Measurements from ENCODE around the gene RAET1E.
A peak's percentile ranks its signal among the peaks of the same experiment; 100 is the strongest.
"Not testable (repeated sequence)": the region's sequence is repeated elsewhere in the genome, so short reads cannot be mapped to it uniquely, and the experiment has no call there.

RAET1E gene

DNA sequence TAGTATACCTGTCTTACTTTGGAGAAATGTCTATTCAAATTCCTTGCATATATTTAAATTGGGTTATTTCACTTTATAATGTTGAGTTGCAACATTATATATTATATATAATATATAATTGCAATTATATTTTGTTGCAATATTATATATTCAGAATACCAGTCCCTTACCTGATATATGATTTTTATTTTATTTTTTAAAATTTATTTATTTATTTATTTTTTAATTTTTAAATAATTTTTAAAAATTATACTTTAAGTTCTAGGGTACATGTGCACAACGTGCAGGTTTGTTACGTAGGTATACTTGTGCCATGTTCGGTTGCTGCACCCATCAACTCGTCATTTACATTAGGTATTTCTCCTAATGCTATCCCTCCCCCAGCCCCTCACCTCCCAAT lies 29.1 kb upstream of the RAET1E start:
- DNase-seq (ENCODE audit: low spot score) = not testable (repeated sequence)

DNA sequence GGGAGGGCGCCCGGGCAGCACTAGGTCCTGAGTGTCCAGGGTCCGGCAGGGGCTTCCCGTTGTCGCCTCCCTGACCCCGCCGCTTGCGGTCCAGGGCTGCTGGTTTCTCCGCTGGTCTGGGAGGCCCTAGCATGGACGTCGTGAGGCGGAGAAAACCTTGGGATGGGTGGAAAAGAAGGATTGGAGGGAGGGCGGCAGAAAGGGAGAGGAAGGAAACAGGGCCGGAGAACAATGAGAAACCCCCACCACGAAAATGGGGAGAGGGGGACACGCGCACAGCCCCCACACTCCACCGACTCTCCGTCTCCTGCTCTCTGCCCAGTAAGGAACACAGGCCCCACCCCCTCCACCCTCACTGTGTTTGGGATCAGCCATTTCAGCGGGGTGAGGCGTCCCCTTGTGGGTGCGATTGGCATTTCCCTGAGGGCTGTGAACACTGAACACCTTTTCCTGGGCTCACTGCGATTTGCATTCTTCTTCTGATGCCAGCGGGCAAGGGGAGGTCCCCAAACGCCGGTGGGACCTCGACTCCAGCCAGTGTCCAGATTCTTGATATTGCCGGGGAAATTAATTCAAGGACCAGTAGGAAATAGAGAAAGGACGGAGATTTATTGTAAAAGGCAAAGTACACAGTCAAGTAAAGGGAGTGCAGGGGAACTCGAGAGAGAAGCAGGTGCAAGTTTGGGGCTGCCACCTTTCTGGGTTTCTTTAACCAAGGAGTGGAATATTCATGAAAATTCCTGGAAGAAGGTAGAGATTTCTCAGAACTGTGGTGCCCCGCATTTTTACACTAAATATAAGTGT lies 28.3 kb upstream of the RAET1E start:
- peak; percentile 79 for DNase-seq (ENCODE audit: low spot score)

DNA sequence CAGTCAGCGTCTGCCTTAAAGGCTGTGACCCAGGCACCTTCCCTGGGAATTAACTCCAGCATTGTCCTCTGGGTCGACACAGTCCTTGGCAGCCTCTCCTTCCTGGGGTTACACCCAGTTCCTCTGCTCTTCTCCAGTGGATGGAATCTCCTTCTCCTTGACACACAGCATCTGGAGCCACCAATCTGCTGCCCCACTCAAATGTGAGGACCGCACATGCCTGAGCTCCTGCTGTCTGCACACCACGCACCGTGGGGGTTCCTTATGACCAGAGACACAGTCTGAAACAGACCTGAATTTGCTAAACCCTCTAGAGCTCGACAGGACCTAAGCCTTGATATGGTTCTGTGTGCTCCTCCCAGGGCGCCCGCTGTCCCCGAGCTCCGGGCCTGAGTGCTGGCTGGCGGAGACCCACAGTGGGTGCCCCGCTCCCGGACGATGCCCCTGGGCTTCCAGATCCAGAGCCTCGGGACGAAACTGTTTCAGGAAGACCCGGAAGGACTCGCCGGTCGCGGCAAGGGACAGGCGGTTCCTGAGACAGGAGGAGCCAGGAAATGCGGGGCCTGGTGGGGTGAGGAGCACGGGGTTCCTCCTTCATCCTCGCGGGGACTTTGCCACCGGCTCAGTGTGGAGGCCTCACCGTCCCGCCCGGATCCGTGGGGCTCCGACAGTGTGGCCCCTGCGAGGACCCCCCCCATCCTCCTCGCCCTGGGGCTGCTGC lies 27.5 kb upstream of the RAET1E start:
- DNase-seq (ENCODE audit: low spot score) = no peak

DNA sequence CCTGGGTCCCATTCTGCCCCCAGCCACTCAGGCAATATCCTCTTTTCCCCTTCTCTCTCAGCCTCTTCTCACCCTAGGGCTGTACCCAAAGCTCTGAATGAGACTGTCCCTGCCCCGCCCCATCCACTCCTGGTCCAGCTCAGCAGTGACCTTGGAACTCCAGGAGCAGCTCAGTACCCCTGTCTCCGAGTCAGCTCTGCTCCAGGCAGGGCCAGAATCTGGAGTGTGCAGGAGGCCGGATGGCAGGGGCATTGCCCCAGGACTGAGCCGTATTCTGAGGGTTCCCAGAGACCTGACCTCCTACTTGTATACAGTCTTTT lies 27.0 kb upstream of the RAET1E start:
- DNase-seq (ENCODE audit: low spot score) = no peak

DNA sequence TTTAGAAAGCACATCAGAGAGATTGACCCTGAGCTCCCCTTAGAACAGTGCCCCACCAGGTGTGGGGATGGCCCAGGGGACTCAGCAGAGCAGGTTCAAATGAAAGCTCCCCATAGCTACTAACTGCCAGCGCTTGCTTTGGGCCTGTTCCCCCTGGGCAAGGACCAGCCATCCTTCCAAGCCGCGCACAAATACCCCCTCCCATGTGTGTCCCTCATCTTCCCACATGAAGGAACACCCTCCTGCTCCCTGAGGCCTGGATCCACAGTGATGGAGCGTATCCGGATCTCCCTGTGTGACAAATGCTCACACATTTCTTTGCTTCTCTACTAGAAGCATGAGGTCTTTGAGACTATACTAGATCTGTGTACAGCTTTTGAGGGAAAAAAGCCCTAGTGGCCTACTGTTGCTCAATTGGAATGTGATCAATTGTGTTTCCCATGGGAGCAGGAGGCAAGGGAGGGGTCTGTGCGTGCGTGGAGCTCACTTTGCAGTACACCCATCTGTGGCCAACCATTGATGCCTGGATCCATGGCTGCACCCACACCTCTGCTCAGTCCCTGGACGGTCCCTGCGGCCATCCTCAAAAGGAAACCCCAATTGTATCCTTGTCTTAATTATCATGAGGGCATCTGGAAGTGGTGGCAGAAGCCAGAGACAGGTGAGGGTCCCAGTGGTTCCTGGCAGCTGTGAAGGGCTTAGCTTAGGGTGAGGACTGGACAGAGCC lies 26.5 kb upstream of the RAET1E start:
- no peak for DNase-seq (ENCODE audit: low spot score)

DNA sequence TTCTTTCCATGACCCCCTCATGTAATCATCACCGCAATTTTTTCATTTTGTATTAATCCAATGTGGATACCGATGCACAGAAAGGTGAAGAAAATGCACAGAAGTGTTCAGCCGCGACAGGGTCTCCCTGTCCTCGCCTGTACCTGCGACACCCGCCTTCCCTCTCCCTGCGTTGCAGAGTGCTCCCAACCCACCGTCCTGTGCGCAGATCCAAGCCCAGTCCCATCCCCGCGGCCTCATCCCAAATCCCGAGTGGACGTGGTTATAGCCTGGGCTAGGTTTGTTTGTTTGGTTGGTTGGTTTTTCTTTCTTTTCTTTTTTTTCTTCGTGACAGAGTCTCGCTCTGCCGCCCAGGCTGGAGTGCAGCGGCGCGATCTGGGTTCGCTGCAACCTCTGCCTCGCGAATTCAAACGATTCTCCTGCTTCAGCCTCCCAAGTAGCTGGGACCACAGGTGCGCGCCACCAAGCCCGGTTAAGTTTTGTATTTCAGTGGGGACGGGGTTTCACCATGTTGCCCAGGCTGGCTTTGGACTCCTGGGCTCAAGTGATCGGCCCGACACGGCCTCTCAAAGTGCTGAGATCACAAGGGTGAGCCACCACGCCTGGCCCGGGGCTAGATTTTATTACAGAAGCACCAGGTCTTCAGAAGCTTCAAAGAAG lies 25.5 kb upstream of the RAET1E start:
- DNase-seq (ENCODE audit: low spot score) = no peak

DNA sequence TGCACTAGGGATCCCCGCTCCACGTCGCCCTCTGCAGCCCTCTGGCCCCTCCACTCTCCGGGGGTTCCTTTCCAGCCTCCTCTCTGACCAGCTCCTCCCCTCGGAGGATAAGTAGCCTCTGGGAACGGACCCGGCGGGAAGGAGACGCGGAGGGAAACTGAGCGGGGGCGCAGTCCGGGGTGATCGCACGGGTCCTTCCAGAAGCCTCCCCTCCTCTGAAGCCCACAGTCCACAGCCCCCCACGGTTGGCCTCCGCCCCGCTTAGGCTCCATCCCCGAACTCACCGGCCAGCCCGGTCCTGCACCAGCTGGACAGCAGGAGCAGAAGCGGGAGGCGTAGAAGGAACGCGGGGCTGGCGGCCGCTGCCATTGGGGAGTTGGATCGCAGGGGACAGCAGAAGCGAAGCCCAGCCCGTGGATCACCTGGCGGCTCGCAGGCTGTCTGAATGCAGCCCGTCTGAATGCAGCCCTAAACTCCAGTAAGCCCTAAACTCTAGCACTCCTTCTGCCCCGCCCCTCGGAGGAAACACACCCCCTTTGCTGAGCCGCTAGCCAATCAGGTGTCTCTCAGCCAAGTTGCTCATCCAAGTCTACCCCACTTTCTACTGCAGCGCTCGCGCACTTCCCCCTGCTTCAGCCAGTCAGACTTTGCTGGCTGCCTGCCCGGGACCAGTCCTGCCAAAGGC lies 24.9 kb upstream of the RAET1E start, which contains the start of gene RAET1G:
RAET1G (minus strand) TSS at position 480 of the 685 bp plus-strand sequence; CDS start at position 369, 111 bp downstream.
- DNase-seq (ENCODE audit: low spot score) = peak; percentile 69

DNA sequence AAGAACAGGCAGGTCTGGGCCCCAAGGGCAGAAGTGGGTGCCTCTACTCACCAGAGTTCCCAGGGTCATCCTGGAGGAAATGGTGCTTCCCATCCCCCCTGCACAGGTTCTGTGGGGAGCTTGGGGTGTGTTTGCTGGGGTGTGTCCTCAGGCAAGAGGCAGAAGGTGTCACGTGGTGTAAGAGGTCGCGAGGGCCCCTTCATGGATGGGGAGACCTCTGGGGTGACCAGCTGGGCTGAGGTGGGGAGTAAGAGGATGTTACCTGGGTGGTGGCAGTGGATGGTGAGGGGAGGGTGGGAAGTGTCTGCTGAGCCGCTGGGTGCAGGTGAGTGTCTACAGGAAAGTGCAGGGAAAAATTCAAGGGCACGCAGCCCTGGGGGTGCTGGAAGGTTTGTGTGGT lies 24.2 kb upstream of the RAET1E start:
- DNase-seq (ENCODE audit: low spot score) = not testable (repeated sequence)

DNA sequence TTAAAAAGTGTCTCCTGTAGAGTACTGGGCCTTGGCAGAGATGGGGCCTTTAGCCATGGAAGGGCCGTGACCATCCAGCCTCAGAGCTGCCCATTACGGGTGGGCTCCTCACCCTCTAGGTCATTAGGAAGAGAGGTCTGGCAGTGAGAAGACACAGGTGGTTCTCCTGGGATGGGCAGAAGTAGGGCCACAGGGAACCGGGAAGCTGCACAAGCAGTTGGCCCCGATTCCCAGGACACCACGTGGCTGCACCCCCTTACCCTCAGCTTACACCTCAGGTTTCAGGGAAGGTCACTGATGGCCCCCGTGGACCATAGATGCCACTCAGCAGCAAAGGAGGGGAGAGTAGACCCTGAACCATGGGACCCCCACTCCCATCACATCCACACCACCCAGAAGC lies 23.4 kb upstream of the RAET1E start:
- no peak for DNase-seq (ENCODE audit: low spot score)

DNA sequence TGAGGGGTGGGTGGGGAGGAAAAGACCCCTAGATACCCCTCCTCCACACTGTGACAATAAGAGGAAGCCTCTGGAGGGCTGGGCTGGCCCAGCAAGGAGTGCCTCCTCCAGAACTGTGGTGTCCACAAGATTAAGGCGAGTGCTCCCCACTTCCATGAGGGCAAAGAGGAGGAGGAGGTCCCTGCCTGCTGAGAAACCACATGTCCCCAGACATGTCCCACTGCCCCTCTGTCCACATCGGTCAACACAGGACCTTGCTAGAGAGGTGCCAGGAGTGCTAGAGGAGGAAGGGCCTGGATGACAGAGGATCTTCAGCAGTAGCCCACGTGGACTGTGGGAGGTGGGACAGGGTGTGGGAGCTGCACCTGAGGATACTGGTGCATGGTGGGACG lies 21.9 kb upstream of the RAET1E start:
- DNase-seq (ENCODE audit: low spot score) = no peak

DNA sequence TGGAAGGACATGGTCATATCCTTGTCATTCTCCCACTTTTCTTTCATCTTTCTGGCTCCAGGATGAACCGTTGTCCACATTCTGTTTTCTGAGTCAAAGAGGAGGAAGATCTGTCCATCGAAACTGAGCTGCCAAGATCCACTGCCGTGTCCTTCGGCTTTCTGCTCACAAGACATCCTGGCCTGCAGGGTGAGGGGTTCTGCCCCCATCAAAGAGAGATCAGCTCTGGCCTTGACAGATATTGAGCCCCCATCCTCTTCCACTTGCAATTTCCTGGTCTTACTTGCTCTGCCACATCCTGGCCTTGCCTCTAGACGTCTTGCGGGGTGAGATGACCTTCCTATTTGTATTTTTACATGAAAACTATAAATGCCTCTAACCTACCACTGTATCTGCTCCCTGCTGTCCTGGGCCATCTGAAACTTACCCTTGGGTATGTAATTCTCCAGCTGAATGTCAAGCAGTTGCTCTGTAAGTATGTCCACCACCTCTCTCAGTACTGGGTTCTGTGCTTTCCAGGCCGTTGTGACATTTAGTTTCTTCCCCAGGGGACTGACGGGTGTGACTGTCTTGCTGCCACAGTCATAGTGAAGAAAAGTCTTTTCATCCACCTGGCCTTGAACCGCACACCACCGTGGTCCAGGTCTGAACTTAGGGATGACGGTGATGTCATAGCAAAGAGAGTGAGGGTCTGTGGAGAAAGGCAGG lies 21.4 kb upstream of the RAET1E start:
- not testable (repeated sequence) for DNase-seq (ENCODE audit: low spot score)

DNA sequence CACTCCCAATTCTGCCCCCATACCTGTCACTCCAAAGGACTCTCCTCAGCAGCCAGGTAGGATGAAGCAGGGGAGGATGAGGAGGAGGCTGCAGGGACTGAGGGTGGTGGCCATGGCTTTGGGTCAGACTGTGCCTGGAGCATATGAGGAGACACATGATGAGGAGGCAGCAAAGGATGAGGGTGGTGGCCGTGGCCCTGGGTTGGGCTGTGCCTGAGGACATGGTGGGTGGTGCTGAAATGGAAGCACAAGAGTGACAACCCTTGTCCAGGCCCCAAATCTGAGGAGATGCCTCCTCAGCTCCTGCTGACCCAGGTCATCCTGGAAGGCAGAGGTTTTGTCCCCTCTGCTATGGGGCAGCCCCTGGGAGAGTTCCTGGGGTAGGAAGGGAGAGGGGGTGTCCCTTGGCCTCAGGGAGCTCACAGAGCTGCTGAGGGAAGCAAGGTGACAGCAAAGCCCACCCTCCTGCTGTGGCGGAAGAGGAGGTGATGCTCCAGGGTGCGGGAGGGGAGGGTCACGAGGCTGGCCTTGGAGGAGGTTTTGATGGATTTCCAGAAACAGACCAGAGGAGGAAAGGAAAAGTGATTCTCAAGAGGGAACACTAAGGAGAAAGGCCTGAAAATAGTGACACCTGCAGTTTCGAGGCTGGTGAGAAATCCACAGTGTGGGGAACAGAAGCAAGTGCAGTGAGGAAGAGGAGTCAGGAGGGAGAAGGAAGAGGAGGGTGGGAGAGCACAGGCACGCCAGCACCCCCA lies 20.4 kb upstream of the RAET1E start:
- DNase-seq (ENCODE audit: low spot score) = no peak

DNA sequence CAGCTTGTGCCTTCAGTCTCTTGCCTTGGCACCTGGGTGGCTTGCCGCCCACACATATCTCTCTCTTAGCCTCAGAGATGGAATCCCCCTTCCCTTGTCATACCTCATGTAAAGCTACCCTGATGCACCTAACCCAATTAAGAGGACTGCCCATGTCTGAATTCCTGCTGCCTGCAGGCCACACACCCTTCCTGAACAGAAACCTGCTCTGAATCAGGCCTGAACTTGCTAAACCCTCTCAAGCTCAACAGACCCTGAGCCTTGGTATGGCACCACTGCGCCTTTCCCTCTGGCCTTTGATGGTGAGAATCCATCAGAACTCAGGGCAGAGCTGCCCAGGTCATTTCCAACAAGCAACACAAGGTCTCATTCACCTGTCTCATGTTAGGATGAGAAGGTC lies 19.8 kb upstream of the RAET1E start:
- DNase-seq (ENCODE audit: low spot score) = no peak

DNA sequence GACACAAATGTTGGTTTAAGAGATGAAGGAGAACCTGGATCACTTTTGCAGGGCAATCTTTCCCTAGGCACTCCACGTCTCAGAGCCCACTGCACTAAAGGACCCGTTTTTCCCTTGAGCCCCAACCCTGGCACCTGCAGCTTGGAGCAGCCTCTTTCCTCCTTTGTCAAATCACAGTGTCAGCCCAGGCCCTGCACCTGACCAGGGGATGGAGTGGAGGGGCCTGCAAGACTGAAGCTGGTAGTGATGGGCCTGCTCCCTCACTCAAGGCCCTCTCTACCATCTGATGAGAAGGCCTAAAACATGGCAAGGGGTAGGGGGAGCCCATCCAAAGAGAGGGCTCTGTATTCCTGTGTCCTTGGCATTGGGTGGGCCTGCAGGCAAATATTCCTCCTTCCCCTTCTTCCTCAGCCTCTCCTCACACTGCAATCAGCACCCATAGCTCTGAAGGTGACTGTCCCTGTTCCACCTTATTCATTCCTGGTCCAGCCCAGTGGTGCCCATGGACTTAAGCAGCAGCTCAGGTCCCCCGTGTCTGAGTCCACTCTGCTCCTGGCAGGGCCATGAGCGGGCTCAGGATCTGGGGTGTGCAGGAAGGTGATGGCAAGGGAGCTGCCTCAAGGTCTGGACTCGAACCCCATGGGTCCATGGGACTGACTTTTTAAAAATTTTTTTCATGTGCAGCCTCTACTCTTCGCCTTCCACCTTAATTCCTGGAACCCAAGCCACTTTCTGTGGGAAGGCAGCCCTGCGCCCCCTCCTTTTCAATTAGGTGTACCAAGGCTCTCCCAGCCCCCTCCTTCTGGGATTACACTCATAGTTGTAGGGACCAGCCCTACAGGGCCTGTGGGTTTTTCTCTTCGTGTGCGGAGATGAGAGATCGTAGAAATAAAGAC lies 18.3 kb upstream of the RAET1E start:
- no peak for DNase-seq (ENCODE audit: low spot score)

DNA sequence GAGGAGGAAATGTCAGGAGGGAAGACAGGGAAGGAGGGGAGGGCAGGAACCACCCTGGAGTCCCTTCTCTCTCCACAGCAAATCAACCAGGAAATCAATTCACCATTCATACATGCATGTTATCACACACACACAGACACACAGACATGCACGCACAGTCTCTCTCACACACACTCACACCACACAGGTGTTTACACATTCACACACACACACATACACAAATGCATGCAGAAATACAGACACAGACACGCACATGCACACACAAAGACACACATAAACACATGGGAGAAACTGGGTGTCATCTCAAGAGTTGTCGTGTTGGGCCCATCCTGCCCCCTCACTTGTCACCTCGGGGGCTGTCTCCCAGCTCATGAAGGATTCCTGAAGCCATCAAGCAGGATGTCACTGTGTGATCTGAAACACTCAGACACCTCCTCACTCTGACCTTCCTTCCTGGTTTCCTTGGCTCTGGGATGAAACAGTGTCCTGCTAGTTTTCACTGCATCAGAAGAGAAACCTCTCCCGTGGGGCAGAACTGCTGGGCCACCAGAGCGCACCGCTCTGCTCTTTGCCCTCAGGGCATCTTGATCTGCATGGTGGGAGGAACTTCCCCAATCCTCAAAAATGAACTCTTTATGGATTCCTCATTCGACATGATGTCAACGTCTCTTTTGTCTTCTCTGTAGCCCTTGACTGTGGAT lies 15.8 kb upstream of the RAET1E start:
- no peak for DNase-seq (ENCODE audit: low spot score)

DNA sequence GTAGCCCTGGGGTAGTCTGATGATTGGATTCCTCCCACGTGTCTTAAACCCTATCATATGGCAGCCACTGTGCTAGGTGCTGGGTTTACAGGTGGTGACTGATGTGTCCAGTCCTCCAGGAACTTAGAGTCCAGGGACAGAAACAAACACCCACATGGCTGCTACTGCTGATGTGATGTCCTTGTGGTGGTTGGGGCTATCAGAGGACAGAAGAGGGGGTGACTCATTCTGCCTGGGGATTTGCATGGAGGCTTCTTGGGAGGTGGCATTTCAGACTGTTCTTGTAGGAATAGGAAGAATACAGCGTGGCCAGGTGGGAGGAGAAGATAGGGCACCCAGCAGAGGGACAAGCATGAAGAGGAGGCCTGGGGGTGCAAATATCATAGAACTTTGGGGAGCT lies 15.2 kb upstream of the RAET1E start:
- no peak for DNase-seq (ENCODE audit: low spot score)

DNA sequence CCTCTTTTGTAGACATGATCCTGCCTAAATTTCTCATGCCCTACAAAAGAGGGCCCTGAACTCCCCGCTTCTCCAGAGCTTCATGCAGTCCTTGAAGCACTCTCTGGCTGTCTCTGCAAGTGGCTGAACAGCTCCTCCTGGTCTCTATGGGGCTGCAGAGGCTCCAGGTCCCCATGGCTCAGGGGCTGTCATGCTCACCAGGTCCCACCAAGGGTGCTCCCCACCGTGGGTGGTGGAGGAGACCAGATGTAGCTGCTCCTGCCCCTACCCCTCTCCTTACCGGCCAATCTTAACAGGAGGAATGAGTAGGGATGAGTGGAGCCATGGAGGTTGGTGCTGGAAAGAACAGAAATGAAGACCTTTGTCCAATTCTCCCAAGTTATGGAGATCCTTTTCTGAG lies 14.8 kb upstream of the RAET1E start:
- not testable (repeated sequence) for DNase-seq (ENCODE audit: low spot score)

DNA sequence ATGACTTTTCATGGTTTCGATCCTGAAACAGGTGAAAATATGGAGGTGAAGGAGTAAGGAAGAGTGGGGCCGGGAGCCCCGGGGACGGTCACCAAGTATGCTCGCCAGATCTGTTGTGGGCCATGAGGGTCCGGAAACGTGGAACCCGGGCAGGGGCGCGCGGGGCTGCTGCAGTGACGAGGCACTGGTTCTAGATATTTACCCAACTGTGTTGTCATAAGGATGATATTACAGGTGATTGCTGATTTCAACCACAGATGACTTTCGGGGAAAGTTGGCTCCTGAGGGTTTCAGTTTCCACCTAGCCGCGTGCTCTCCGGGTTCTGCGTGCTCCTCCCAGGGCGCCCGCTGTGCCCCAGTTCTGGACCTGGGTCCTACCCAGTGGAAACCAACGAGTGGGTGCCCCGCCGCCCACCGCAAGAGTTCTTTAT lies 12.8 kb upstream of the RAET1E start:
- DNase-seq (ENCODE audit: low spot score) = no peak

Measured in hematopoietic multipotent progenitor cell treated with erythropoietin and hydrocortisone succinate and interleukin-3 and kit ligand, for 17 days (in vitro differentiated cells).